Esophagus squamous epithelium (tissue), 5 donors: ENCODE measurements around the gene RAD9A. TPM values are rescaled to one million over a fixed set of nuclear protein-coding genes. Genes with fewer than 3 reads are reported as not detected.

Source experiments
- DNase-seq: peaks from one replicate; lab custom pipeline; 2025; lab: John Stamatoyannopoulos, UW
- H3K27ac ChIP-seq, 4 donors: fragments of 200-600 bp; sonication (generic); one replicate each; pipeline ENCODE4 v1.5.1; 2016 to 2019; ENCODE audit warnings: mild to moderate bottlenecking in 1 of 4
- H3K27me3 ChIP-seq, 4 donors: fragments of 200-600 bp; sonication (generic); 1 replicate in 3 of 4; 2 replicates in 1 of 4; pipeline versions ENCODE4 v1.5.1 to v1.6.0; 2017 to 2021; ENCODE audit warnings: antibody characterized with exemption in 1 of 4
- H3K36me3 ChIP-seq, 3 donors: fragments of 200-600 bp; sonication (generic); one replicate each; pipeline ENCODE4 v1.5.1; 2016 to 2019
- H3K4me1 ChIP-seq, 3 donors: fragments of 200-600 bp; sonication (generic); one replicate each; pipeline ENCODE4 v1.5.1; 2017 to 2019
- H3K4me3 ChIP-seq, 4 donors: fragments of 200-600 bp; sonication (generic); 1 replicate in 3 of 4; 2 replicates in 1 of 4; pipeline ENCODE4 v1.5.1; 2016 to 2019; ENCODE audit warnings: mild to moderate bottlenecking in 2 of 4, moderate library complexity in 1 of 4
- H3K9me3 ChIP-seq, 3 donors: fragments of 200-600 bp; sonication (generic); one replicate each; pipeline ENCODE4 v1.5.1; 2016 to 2019
- POLR2A ChIP-seq, 4 donors: fragments of 450-650 bp; IDR thresholded peaks; one replicate each; pipeline ENCODE4 v1.6.1; 2017; ENCODE audit warnings: antibody characterized with exemption in 4 of 4, mild to moderate bottlenecking in 4 of 4, moderate library complexity in 3 of 4
- WGBS, 2 donors: methylation state at CpG; one replicate each; pipeline ENCODE4 v1.1.5; 2018; 5-methylcytosine and 5-hydroxymethylcytosine counted together
- intact Hi-C: fragments of 100-400 bp; cut with DNase I; formaldehyde crosslinking; loops from one replicate; pipeline ENCODE4 v1.15.0; 2022
- total RNA-seq, 4 donors: library from RNA; depleted of rRNA; stranded (reverse); fragments of >200 nt; gene quantifications; one replicate each; pipeline ENCODE4 v1.1.0, GENCODE V29; 2016
- TF ChIP-seq, protein P1 (sequence below), 6 experiments: fragments of 450-650 bp in 4 of 6; fragments of 200-600 bp in 2 of 6; sonication (generic) in 2 of 6; IDR thresholded peaks; one replicate each; pipeline ENCODE4 v1.5.1; 2016 to 2019; ENCODE audit warnings: antibody characterized with exemption in 6 of 6, mild to moderate bottlenecking in 4 of 6, moderate library complexity in 4 of 6
- donor health status: DM: yes; HTN: yes; CAD: no.

The RAD9A gene
- total RNA-seq, 4 donors from 2014 or later: 10.6 to 18.3 (median 12.7) TPM

GRCh38 chr11:67369801-67370284, 21.9 kb upstream of the RAD9A start:
- peak overlapping the region in 3 of 4 donors; percentile 23 to 98 (median 96) for H3K27ac ChIP-seq
- WGBS, 2 donors: 61 to 66% methylated on average over 12 of the region's 12 CpGs
- H3K9me3 ChIP-seq: no peaks in the 10 kb centered on the region
- intact Hi-C loops: no loop called here
- H3K4me3 ChIP-seq: peak overlapping the region in 1 of 4 donors; percentile 10
- no peak for DNase-seq
- no peaks in the 10 kb centered on the region for H3K27me3 ChIP-seq
- peaks cover 56 to 93% (median 66%) of the 10 kb centered on the region in 3 donors for H3K4me1 ChIP-seq
- TF ChIP-seq, protein P1, sequence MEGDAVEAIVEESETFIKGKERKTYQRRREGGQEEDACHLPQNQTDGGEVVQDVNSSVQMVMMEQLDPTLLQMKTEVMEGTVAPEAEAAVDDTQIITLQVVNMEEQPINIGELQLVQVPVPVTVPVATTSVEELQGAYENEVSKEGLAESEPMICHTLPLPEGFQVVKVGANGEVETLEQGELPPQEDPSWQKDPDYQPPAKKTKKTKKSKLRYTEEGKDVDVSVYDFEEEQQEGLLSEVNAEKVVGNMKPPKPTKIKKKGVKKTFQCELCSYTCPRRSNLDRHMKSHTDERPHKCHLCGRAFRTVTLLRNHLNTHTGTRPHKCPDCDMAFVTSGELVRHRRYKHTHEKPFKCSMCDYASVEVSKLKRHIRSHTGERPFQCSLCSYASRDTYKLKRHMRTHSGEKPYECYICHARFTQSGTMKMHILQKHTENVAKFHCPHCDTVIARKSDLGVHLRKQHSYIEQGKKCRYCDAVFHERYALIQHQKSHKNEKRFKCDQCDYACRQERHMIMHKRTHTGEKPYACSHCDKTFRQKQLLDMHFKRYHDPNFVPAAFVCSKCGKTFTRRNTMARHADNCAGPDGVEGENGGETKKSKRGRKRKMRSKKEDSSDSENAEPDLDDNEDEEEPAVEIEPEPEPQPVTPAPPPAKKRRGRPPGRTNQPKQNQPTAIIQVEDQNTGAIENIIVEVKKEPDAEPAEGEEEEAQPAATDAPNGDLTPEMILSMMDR (IDR thresholded peaks at IDR 0.05): no peak
- no peak for TF ChIP-seq POLR2A (IDR thresholded peaks at IDR 0.05)
- peaks cover 0 to 10% (median 0%) of the 10 kb centered on the region in 3 donors for H3K36me3 ChIP-seq

GRCh38 chr11:67370351-67371076, 21.3 kb upstream of the RAD9A start:
- no peak for TF ChIP-seq POLR2A (IDR thresholded peaks at IDR 0.05)
- TF ChIP-seq, protein P1 (IDR thresholded peaks at IDR 0.05): no peak
- WGBS, 2 donors: 66 to 96% methylated on average over 4 to 12 of the region's 14 CpGs
- intact Hi-C loops: no loop called here
- peaks cover 0 to 3% (median 0%) of the 10 kb centered on the region in 3 donors for H3K36me3 ChIP-seq
- no peaks in the 10 kb centered on the region for H3K9me3 ChIP-seq
- H3K4me3 ChIP-seq: peak overlapping the region in 1 of 4 donors; percentile 10
- H3K4me1 ChIP-seq: peaks cover 63 to 93% (median 71%) of the 10 kb centered on the region in 3 donors
- H3K27ac ChIP-seq: peak overlapping the region in 3 of 4 donors; percentile 82 to 98 (median 96)
- DNase-seq: no peak
- peaks cover 0 to 3% (median 0%) of the 10 kb centered on the region in 4 donors for H3K27me3 ChIP-seq

DNA sequence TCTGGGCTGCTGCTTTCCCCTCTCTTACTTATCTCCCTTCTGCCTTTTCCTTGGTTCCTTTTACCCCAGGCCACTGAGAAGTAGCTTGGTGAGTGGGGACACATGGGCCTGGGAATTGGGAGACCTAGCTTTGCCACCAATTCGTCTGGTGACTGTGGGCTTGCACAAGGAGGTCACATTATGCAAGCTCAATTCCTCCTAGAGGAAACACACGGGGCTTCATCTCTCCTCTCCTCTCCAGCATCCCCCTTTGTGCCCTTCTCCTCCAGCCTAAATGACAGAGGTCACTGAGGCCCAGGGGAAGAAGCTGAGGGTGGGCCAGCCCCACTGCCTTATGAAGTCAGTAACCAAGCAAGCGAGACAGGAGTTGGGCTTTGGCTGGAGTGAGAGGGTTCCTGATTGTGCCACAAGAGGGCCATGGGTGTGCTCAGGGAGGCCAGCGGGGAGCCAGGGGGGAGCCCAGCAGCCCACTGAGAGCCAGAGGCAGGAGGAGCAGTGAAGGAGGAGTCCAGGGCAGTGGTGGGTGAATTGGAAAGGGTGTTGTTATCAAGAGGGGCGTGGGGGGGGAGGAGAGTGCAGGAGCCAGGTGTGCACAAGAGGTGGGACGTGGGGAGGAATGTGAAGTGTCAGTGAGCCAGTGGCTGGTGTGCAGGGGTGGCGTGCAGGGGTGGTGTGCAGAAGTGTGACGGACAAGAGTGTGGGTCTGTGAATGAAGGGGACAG, 20.4 kb upstream of the RAD9A start:
- Histone ChIP-seq H3K27ac (peak overlapping the region; percentile 82 to 98 (median 92)), H3K4me3 (peak overlapping the region in 3 of 4 donors; percentile 57 to 98 (median 85)), H3K36me3 (no peaks in the 10 kb centered on the region), H3K4me1 (peaks cover 57 to 87% (median 62%) of the 10 kb centered on the region in 3 donors), H3K27me3 (peaks cover 0 to 11% (median 0%) of the 10 kb centered on the region in 4 donors), H3K9me3 (no peaks in the 10 kb centered on the region)
- no peak for DNase-seq
- intact Hi-C loops: no loop called here
- no peak for TF ChIP-seq POLR2A (IDR thresholded peaks at IDR 0.05)
- TF ChIP-seq, protein P1 (IDR thresholded peaks at IDR 0.05): peak in 4 of 6 experiments; percentile 33 to 59 (median 48)
- 33 to 41% methylated on average over 6 to 7 of the region's 8 CpGs for WGBS, 2 donors

DNA sequence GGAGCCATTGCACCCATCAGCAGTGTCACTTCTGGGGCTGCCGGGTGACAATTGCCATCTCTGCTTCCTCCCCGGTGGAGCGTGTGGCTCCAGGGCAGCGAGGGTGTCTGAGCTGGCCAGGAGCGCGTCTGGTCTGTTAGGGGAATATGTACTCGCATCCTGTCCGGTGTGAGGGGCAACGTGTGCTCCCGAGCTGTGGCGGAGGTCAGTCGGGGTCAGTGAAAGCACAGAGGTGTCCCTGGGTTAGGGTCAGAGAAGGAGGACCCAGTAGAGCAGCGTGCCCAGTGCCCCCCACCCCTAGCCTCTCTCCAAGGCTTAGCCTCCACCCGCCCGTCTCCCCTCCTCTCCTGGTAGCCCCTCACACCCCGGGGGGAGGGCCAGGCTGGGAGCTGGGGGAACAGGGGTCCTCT, 19.9 kb upstream of the RAD9A start:
- WGBS, 2 donors: 17 to 33% methylated on average over 4 to 9 of the region's 16 CpGs
- no peak for DNase-seq
- TF ChIP-seq POLR2A (IDR thresholded peaks at IDR 0.05): no peak
- TF ChIP-seq, protein P1 (IDR thresholded peaks at IDR 0.05): no peak
- peaks cover 0 to 11% (median 0%) of the 10 kb centered on the region in 4 donors for H3K27me3 ChIP-seq
- peak overlapping the region; percentile 82 to 98 (median 92) for H3K27ac ChIP-seq
- peak overlapping the region; percentile 57 to 98 (median 75) for H3K4me3 ChIP-seq
- no peaks in the 10 kb centered on the region for H3K36me3 ChIP-seq
- no peaks in the 10 kb centered on the region for H3K9me3 ChIP-seq
- intact Hi-C loops: no loop called here
- peaks cover 51 to 81% (median 58%) of the 10 kb centered on the region in 3 donors for H3K4me1 ChIP-seq
